ENCODE measurements around the gene ADAM22.

GRCh38 chr7:87968021-87968420, 34.0 kb downstream of the ADAM22 start:
- TF ChIP-seq POLR2AphosphoS5 (IDR thresholded peaks at IDR 0.05; ENCODE audit: borderline replicate concordance, low read depth, low read length), result no peak
- no peak for TF ChIP-seq EZH2 (IDR thresholded peaks at IDR 0.05)
